GM23248 (cell line): ENCODE results near the gene PRTN3. TPM values are rescaled to one million over a fixed set of nuclear protein-coding genes. Genes with fewer than 3 reads are reported as not detected.

ENCODE experiments used
- DNase-seq: peaks from one replicate; pipeline ENCODE4 v3.0.0-alpha.2; 2015
- H2AFZ ChIP-seq: fragments of 200-600 bp; sonication (generic); 2 replicates; pipeline ENCODE4 v1.6.1; 2016; ENCODE audit warnings: antibody characterized with exemption
- H3F3A ChIP-seq: fragments of 200-600 bp; sonication (generic); 2 replicates; pipeline ENCODE4 v1.6.1; 2016; ENCODE audit warnings: mild to moderate bottlenecking, antibody characterized with exemption, mixed run types; ENCODE audit not compliant: insufficient read depth
- H3K27ac ChIP-seq: fragments of 200-600 bp; sonication (generic); 2 replicates; pipeline ENCODE4 v1.5.1; 2016; ENCODE audit warnings: mild to moderate bottlenecking
- H3K27me3 ChIP-seq: fragments of 200-600 bp; sonication (generic); replicated peaks from 2 replicates; pipeline ENCODE4 v1.6.1; 2016; ENCODE audit warnings: mild to moderate bottlenecking; ENCODE audit not compliant: insufficient read depth
- H3K36me3 ChIP-seq: fragments of 200-600 bp; sonication (generic); 2 replicates; pipeline ENCODE4 v1.6.1; 2016; ENCODE audit warnings: low read depth, mild to moderate bottlenecking
- H3K4me1 ChIP-seq: fragments of 200-600 bp; sonication (generic); 2 replicates; pipeline ENCODE4 v1.6.1; 2016; ENCODE audit warnings: mild to moderate bottlenecking; ENCODE audit not compliant: insufficient read depth
- H3K4me2 ChIP-seq: fragments of 200-600 bp; sonication (generic); one replicate; pipeline ENCODE4 v1.6.1; 2016; ENCODE audit warnings: mild to moderate bottlenecking; ENCODE audit not compliant: unreplicated experiment
- H3K4me3 ChIP-seq: fragments of 200-600 bp; sonication (generic); 2 replicates; pipeline ENCODE4 v1.5.1; 2016; ENCODE audit warnings: mild to moderate bottlenecking
- H3K79me2 ChIP-seq: fragments of 200-600 bp; sonication (generic); 2 replicates; pipeline ENCODE4 v1.6.1; 2016; ENCODE audit warnings: mild to moderate bottlenecking; ENCODE audit not compliant: insufficient read depth
- H3K9ac ChIP-seq: fragments of 200-600 bp; sonication (generic); 2 replicates; pipeline ENCODE4 v1.6.1; 2016; ENCODE audit warnings: mild to moderate bottlenecking
- H3K9me2 ChIP-seq: fragments of 200-600 bp; sonication (generic); 2 replicates; pipeline ENCODE4 v1.6.1; 2016; ENCODE audit warnings: mixed run types, mild to moderate bottlenecking, moderate library complexity; ENCODE audit not compliant: insufficient read depth
- H3K9me3 ChIP-seq: fragments of 200-600 bp; sonication (generic); one replicate; pipeline ENCODE4 v1.6.1; 2017; ENCODE audit warnings: low read depth
- H4K20me1 ChIP-seq: fragments of 200-600 bp; sonication (generic); 2 replicates; pipeline ENCODE4 v1.6.0; 2016; ENCODE audit not compliant: insufficient read depth
- EZH2 ChIP-seq: fragments of 200-600 bp; sonication (generic); IDR thresholded peaks from 2 replicates; pipeline ENCODE4 v1.6.1; 2018; ENCODE audit warnings: antibody characterized with exemption, mild to moderate bottlenecking; ENCODE audit not compliant: insufficient read depth, poor library complexity, severe bottlenecking
- EZH2phosphoT487 ChIP-seq: fragments of 200-600 bp; sonication (generic); IDR thresholded peaks from 2 replicates; pipeline ENCODE4 v1.6.1; 2018; ENCODE audit warnings: antibody characterized with exemption, moderate library complexity, mild to moderate bottlenecking, low read depth; ENCODE audit not compliant: insufficient read depth
- WGBS, 2 experiments: methylation state at CpG; one replicate each; pipeline ENCODE4 v1.1.6; 2015 to 2017; ENCODE audit warnings: low lambda C conversion rate in 2 of 2, low coverage in 1 of 2; ENCODE audit errors: missing lambda C conversion rate in 2 of 2; 5-methylcytosine and 5-hydroxymethylcytosine counted together
- in situ Hi-C: fragments of 300-500 bp; cut with MboI; formaldehyde crosslinking; loops from 2 replicates; pipeline ENCODE4 v1.15.0; 2020
- polyA plus RNA-seq: library from polyadenylated mRNA; unstranded; fragments of >200 nt; fragmentation: Nextera tagmentation; extraction: Ambion mirVana; gene quantifications from 2 replicates; pipeline ENCODE4 v1.2.1, GENCODE V29; 2016
- total RNA-seq: library from RNA; depleted of rRNA; stranded (reverse); fragments of >200 nt; shearing (Covaris generic); gene quantifications from 2 replicates; pipeline ENCODE4 v1.2.3, GENCODE V29; 2014

PRTN3 gene
- total and polyA plus RNA-seq, 2 experiments from 2014 or later: not detected

DNA sequence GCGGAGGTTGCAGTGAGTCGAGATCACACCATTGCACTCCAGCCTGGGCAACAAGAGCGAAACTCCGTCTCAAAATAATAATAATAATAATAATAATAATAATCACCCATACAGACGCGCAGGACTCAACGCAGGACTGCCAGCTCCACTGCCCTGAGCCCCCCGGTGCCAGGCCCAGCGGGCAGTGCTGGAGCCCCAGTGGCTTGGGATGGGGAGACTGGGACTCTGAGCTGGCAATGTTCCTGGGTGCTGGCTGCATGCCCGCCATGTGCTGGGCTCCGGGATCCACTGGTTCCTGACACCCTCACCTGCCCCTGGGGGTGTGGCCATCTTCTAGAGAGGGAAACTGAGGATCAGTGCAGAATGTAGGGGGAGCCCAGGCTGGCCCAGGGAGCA, 13.5 kb upstream of the PRTN3 start:
- H3K79me2 ChIP-seq: no peaks in the 10 kb centered on the region
- no peaks in the 10 kb centered on the region for H3K9me3 ChIP-seq
- H3K4me2 ChIP-seq: no peak overlapping the region
- in situ Hi-C loops: no loop called here
- H3K36me3 ChIP-seq: no peaks in the 10 kb centered on the region
- H3K27ac ChIP-seq: no peak overlapping the region
- H3K4me3 ChIP-seq: no peak overlapping the region
- no peaks in the 10 kb centered on the region for H3F3A ChIP-seq
- TF ChIP-seq EZH2phosphoT487 (no peak), EZH2 (no peak)
- no peak for DNase-seq
- H2AFZ ChIP-seq: no peak overlapping the region
- H3K27me3 ChIP-seq: peaks cover 4% of the 10 kb centered on the region; the same call in 1 of the 2 replicates
- H3K4me1 ChIP-seq: no peaks in the 10 kb centered on the region
- 31 to 60% methylated on average over 7 to 11 of the region's 11 CpGs for WGBS, 2 experiments
- H3K9me2 ChIP-seq: no peaks in the 10 kb centered on the region
- no peak overlapping the region for H3K9ac ChIP-seq
- no peaks in the 10 kb centered on the region for H4K20me1 ChIP-seq

DNA sequence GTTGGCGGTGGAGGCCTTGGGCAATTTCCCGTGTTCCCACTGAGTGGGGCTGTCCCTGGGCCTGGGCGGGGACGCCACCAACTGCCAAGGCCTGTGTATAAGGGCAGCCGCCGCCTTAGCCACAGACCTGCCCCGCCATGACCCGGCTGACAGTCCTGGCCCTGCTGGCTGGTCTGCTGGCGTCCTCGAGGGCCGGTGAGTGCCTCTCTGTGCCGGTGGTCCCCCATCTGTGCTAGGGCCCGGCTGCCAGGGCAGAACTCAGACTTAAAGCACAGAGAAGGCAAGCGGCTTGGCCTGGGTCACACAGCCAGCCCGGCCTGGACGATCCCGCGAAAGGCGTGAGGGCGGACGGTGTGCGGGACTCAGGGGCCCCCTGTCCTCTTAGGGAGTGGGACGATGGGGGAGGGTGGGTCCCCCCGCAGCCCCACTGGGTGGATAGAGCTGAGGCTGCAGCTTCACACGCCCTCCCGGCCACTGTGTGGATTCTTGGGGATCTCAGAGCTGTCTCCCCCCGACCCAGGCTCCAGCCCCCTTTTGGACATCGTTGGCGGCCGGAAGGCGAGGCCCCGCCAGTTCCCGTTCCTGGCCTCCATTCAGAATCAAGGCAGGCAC, 13.0 kb upstream of the PRTN3 start, which contains the start of gene AZU1:
AZU1 (plus strand) TSS at position 128 of the 612 bp plus-strand sequence; CDS start at position 138, 10 bp downstream.
- H3K36me3 ChIP-seq: no peaks in the 10 kb centered on the region
- no peak for DNase-seq
- H3K79me2 ChIP-seq: no peaks in the 10 kb centered on the region

DNA sequence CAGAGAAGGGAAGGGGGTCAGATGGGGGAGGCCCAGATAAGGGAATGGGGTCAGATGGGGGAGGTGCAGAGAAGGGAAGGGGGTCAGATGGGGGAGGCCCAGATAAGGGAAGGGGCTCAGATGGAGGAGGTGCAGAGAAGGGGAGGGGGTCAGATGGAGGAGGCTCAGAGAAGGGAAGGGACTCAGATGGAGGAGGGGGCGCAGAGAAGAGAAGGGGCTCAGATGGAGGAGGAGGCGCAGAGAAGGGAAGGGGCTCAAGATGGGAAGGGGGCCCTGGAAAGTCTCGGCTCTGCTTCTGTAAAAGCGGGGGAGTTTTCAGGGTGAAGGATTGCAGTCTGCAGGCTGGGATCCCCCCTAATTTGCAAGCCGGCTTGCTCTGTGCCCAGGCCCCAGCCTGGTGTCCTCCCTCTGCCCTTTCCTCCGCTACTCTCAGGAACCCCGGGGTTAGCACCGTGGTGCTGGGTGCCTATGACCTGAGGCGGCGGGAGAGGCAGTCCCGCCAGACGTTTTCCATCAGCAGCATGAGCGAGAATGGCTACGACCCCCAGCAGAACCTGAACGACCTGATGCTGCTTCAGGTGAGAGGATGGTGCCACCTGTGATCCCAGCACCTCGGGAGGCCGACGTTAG, 11.6 kb upstream of the PRTN3 start:
- Histone ChIP-seq H3K27me3 (no peaks in the 10 kb centered on the region), H3K9me2 (no peaks in the 10 kb centered on the region), H2AFZ (no peak overlapping the region), H3K9me3 (no peaks in the 10 kb centered on the region), H4K20me1 (no peaks in the 10 kb centered on the region), H3K4me1 (no peaks in the 10 kb centered on the region), H3K4me2 (no peak overlapping the region), H3F3A (no peaks in the 10 kb centered on the region), H3K9ac (no peak overlapping the region), H3K79me2 (no peaks in the 10 kb centered on the region), H3K27ac (no peak overlapping the region), H3K4me3 (no peak overlapping the region), H3K36me3 (no peaks in the 10 kb centered on the region)
- TF ChIP-seq EZH2phosphoT487: no peak
- TF ChIP-seq EZH2: no peak
- 74% methylated on average over 17 to 18 of the region's 18 CpGs for WGBS, 2 experiments
- in situ Hi-C loops: no loop called here
- no peak for DNase-seq

More for the DNA sequence above, 13.0 kb upstream of the PRTN3 start, which contains the start of gene AZU1:
- H3K4me2 ChIP-seq: no peak within 1 kb of the TSS
- no peaks in the 10 kb centered on the region for H3K4me1 ChIP-seq
- no peak within 1 kb of the TSS for H3K27ac ChIP-seq
- 40 to 44% methylated on average over 30 to 32 of the region's 33 CpGs for WGBS, 2 experiments
- in situ Hi-C loops: no loop called here
- no peak within 1 kb of the TSS for H2AFZ ChIP-seq
- H3K9me3 ChIP-seq: no peaks in the 10 kb centered on the region
- no peaks in the 10 kb centered on the region for H3F3A ChIP-seq
- no peaks in the 10 kb centered on the region; the same call in 1 of the 2 replicates for H3K27me3 ChIP-seq
- H4K20me1 ChIP-seq: no peaks in the 10 kb centered on the region
- H3K9ac ChIP-seq: no peak within 1 kb of the TSS
- no peak for TF ChIP-seq EZH2
- H3K4me3 ChIP-seq: no peak within 1 kb of the TSS
- H3K9me2 ChIP-seq: no peaks in the 10 kb centered on the region

DNA sequence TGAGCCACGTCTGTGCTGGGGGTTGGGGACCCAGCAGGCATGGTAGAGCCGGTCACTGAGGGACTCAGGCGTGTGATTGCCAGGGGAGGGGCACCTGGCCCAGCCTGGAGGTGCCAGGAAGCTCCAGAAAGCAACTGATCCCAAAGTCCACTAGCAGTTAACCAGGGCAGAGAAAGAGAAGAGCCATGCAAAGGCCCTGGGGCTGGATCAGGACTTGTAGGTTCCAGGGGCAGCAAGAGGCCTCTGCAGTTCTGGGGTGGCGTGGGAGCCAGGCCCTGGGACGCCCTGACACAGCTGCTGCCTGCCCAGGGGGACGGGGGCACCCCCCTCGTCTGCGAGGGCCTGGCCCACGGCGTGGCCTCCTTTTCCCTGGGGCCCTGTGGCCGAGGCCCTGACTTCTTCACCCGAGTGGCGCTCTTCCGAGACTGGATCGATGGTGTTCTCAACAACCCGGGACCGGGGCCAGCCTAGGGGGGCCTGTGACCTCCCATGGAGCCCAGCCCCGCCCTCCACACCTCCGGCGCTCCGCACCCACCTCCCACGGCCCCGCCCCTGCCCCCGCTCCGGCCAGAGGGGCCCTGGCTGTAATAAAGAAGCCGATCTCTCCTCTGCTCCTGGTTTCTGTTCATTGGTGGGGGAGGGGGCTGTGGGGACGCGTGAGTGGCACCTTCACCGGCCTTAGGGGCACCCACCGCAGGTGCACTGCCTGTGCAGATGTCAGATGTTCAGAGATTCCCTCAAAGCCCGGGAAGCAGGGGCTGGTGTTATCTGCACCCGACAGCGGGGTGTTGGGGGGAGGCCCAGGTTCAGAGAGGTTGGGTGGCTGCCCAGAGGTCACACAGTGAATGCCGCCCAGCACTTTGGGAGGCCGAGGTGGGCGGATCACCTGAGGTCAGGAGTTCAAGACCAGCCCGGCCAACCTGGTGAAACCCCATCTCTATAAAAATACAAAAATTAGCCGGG, 9.1 kb upstream of the PRTN3 start:
- H3K9me2 ChIP-seq: no peaks in the 10 kb centered on the region
- H3K27me3 ChIP-seq: peaks cover 12% of the 10 kb centered on the region; the same call in 1 of the 2 replicates
- H3K27ac ChIP-seq: no peak overlapping the region
- no peak overlapping the region for H3K4me2 ChIP-seq
- DNase-seq: no peak
- H3K79me2 ChIP-seq: no peaks in the 10 kb centered on the region
- no peaks in the 10 kb centered on the region for H3K4me1 ChIP-seq
- no peaks in the 10 kb centered on the region for H3K9me3 ChIP-seq
- no peaks in the 10 kb centered on the region for H3F3A ChIP-seq
- H3K4me3 ChIP-seq: no peak overlapping the region
- no peak overlapping the region for H3K9ac ChIP-seq
- H2AFZ ChIP-seq: no peak overlapping the region
- in situ Hi-C loops: no loop called here
- H3K36me3 ChIP-seq: no peaks in the 10 kb centered on the region
- TF ChIP-seq EZH2 (no peak), EZH2phosphoT487 (no peak)
- 76 to 77% methylated on average over 25 to 38 of the region's 38 CpGs for WGBS, 2 experiments
- no peaks in the 10 kb centered on the region for H4K20me1 ChIP-seq
